Stimulated activated CD8-positive, alpha-beta memory T cell treated with anti-CD3 and anti-CD28 coated beads, Interleukin-7, amount 100 ng/mL, for 4 hours (primary cell): Measurements from ENCODE around the gene PPP4R2.

Experiments
- DNase-seq, 2 donors: peaks; one replicate each; pipeline ENCODE4 v3.0.0-alpha.2; 2020; ENCODE audit warnings: low read depth in 2 of 2

PPP4R2 gene

GRCh38 chr3:73069775-73070444, 73.3 kb downstream of the PPP4R2 start:
- no peak for DNase-seq

- no peak for DNase-seq
Measured at GRCh38 chr3:73070675-73071575, 74.3 kb downstream of the PPP4R2 start.

GRCh38 chr3:73071952-73072351, 75.3 kb downstream of the PPP4R2 start:
- no peak for DNase-seq

GRCh38 chr3:73072634-73073033, 76.0 kb downstream of the PPP4R2 start:
- DNase-seq: no peak

- no peak for DNase-seq
Measured at GRCh38 chr3:73073091-73073707, 76.6 kb downstream of the PPP4R2 start.

GRCh38 chr3:73074781-73075180, 78.2 kb downstream of the PPP4R2 start:
- no peak for DNase-seq

- DNase-seq: no peak
Measured at GRCh38 chr3:73080216-73080966, 83.8 kb downstream of the PPP4R2 start.

- DNase-seq: no peak
Measured at GRCh38 chr3:73081140-73081539, 84.5 kb downstream of the PPP4R2 start.

- no peak for DNase-seq
Measured at GRCh38 chr3:73084170-73084569, 87.6 kb downstream of the PPP4R2 start.

- DNase-seq: peak in 1 of 2 donors; percentile 13
Measured at GRCh38 chr3:73086071-73086494, 89.5 kb downstream of the PPP4R2 start.

GRCh38 chr3:73094129-73094528, 97.5 kb downstream of the PPP4R2 start:
- no peak for DNase-seq

GRCh38 chr3:73094951-73095350, 98.3 kb downstream of the PPP4R2 start:
- DNase-seq: no peak

GRCh38 chr3:73096169-73096568, 99.6 kb downstream of the PPP4R2 start:
- DNase-seq: no peak

GRCh38 chr3:73098026-73098425, 101.4 kb downstream of the PPP4R2 start:
- no peak for DNase-seq

- DNase-seq: no peak
Measured at GRCh38 chr3:73098873-73099272, 102.3 kb downstream of the PPP4R2 start.

- DNase-seq: peak; percentile 46 to 63
Measured at GRCh38 chr3:73100741-73101559, 104.3 kb downstream of the PPP4R2 start.

- no peak for DNase-seq
Measured at GRCh38 chr3:73101881-73102280, 105.3 kb downstream of the PPP4R2 start.

- no peak for DNase-seq
Measured at GRCh38 chr3:73107215-73107614, 110.6 kb downstream of the PPP4R2 start.

GRCh38 chr3:73107676-73108187, 111.1 kb downstream of the PPP4R2 start:
- no peak for DNase-seq

- no peak for DNase-seq
Measured at GRCh38 chr3:73108750-73109149, 112.1 kb downstream of the PPP4R2 start.

- no peak for DNase-seq
Measured at GRCh38 chr3:73110530-73110929, 113.9 kb downstream of the PPP4R2 start.
